A549 (cell line): ENCODE measurements around the gene P4HA3. TPM values are rescaled to one million over a fixed set of nuclear protein-coding genes. Genes with fewer than 3 reads are reported as not detected.

Source experiments
- CHD2 ChIP-seq: fragments of 150-350 bp; IDR thresholded peaks from 2 replicates; pipeline ENCODE4 v1.6.1; 2014; ENCODE audit warnings: low read length; ENCODE audit not compliant: partially characterized antibody
- EHMT2 ChIP-seq: fragments of 200-600 bp; sonication (generic); IDR thresholded peaks from 2 replicates; pipeline ENCODE4 v1.6.1; 2016; ENCODE audit warnings: antibody characterized with exemption, low read depth, mild to moderate bottlenecking, moderate library complexity
- EP300 ChIP-seq, 2 experiments: fragments of >200 bp; sonication (Bioruptor Twin); formaldehyde crosslinking; IDR thresholded peaks; 2 replicates in 1 of 2; 3 replicates in 1 of 2; pipeline ENCODE4 v1.6.1; 2016 to 2017
- FOXS1 ChIP-seq: fragments of 250-450 bp; sonication (Bioruptor Pico); IDR thresholded peaks from 2 replicates; pipeline ENCODE4 v1.5.0; 2020; ENCODE audit warnings: mild to moderate bottlenecking, moderate library complexity
- HEYL ChIP-seq: fragments of 250-450 bp; sonication (Bioruptor Pico); IDR thresholded peaks from 2 replicates; pipeline ENCODE4 v1.8.0; 2021; ENCODE audit warnings: mild to moderate bottlenecking, moderate library complexity
- HMGXB4 ChIP-seq: fragments of 250-450 bp; sonication (Bioruptor Pico); IDR thresholded peaks from 2 replicates; pipeline ENCODE4 v1.5.0; 2021; ENCODE audit warnings: mild to moderate bottlenecking, moderate library complexity, borderline replicate concordance
- HOXA7 ChIP-seq: fragments of 250-450 bp; sonication (Bioruptor Pico); IDR thresholded peaks from 2 replicates; pipeline ENCODE4 v1.5.0; 2020; ENCODE audit warnings: mild to moderate bottlenecking, moderate library complexity
- KDM1A ChIP-seq: fragments of 200-600 bp; sonication (generic); IDR thresholded peaks from 2 replicates; pipeline ENCODE4 v1.6.1; 2016; ENCODE audit warnings: low read depth, mild to moderate bottlenecking
- MAFK ChIP-seq: fragments of 450-650 bp; IDR thresholded peaks from 2 replicates; pipeline ENCODE4 v1.6.1; 2014; ENCODE audit not compliant: partially characterized antibody
- MAX ChIP-seq: IDR thresholded peaks from 2 replicates; pipeline ENCODE4 v1.6.1; 2012
- MYC ChIP-seq: IDR thresholded peaks from 2 replicates; pipeline ENCODE4 v1.6.1; 2012; ENCODE audit warnings: mild to moderate bottlenecking, inconsistent platforms, low read length, improper control_type of control experiment, borderline replicate concordance
- RAD21 ChIP-seq, 2 experiments: fragments of >200 bp in 1 of 2; sonication (Bioruptor Twin) in 1 of 2; formaldehyde crosslinking in 1 of 2; IDR thresholded peaks in 1 of 2; conservative IDR thresholded peaks in 1 of 2; 2 replicates in 1 of 2; 3 replicates in 1 of 2; pipeline ENCODE4 v1.6.1; 2012 to 2018; ENCODE audit warnings: inconsistent platforms in 1 of 2
- RCOR1 ChIP-seq: fragments of 150-350 bp; IDR thresholded peaks from 2 replicates; pipeline ENCODE4 v1.6.1; 2014; ENCODE audit warnings: antibody characterized with exemption, low read length, low read depth
- RNF2 ChIP-seq: fragments of 200-600 bp; sonication (generic); IDR thresholded peaks from 2 replicates; pipeline ENCODE4 v1.6.1; 2016; ENCODE audit warnings: low read depth, mild to moderate bottlenecking, antibody characterized with exemption, moderate library complexity, borderline replicate concordance
- TFCP2L1 ChIP-seq: fragments of 250-450 bp; sonication (Bioruptor Pico); IDR thresholded peaks from 2 replicates; pipeline ENCODE4 v1.5.0; 2021; ENCODE audit warnings: mild to moderate bottlenecking
- polyA plus RNA-seq, 4 experiments: library from polyadenylated mRNA; depleted of rRNA in 3 of 4; stranded (reverse); fragments of >200 nt; fragmentation: RNase III in 1 of 4; extraction: RNeasy Plus Mini Kit Qiagen cat#74134 plus additional on column Dnase treatment in 1 of 4; gene quantifications; 2 replicates in 3 of 4; 3 replicates in 1 of 4; pipeline ENCODE4 v1.2.3, GENCODE V29; 2011 to 2017
- TF ChIP-seq, protein P1 (sequence below): fragments of >200 bp; sonication (Bioruptor Twin); formaldehyde crosslinking; IDR thresholded peaks from 3 replicates; pipeline ENCODE4 v1.6.1; 2016
- TF ChIP-seq, protein P2 (sequence below): fragments of >200 bp; sonication (Bioruptor Twin); formaldehyde crosslinking; IDR thresholded peaks from 2 replicates; pipeline ENCODE4 v1.6.1; 2016
- TF ChIP-seq, protein P3 (sequence below): IDR thresholded peaks from 2 replicates; pipeline ENCODE4 v1.6.1; 2012
- TF ChIP-seq, protein P4 (sequence below): fragments of >200 bp; sonication (Bioruptor Twin); formaldehyde crosslinking; IDR thresholded peaks from 3 replicates; pipeline ENCODE4 v1.5.1; 2016
- TF ChIP-seq, protein P5 (sequence below): IDR thresholded peaks from 2 replicates; pipeline ENCODE4 v1.6.1; 2012; ENCODE audit warnings: low read depth, borderline replicate concordance

Gene P4HA3
- polyA plus RNA-seq, 2 of the 4 experiments (the other 2 are of a cell fraction), result 48.1 to 50.4 TPM

DNA sequence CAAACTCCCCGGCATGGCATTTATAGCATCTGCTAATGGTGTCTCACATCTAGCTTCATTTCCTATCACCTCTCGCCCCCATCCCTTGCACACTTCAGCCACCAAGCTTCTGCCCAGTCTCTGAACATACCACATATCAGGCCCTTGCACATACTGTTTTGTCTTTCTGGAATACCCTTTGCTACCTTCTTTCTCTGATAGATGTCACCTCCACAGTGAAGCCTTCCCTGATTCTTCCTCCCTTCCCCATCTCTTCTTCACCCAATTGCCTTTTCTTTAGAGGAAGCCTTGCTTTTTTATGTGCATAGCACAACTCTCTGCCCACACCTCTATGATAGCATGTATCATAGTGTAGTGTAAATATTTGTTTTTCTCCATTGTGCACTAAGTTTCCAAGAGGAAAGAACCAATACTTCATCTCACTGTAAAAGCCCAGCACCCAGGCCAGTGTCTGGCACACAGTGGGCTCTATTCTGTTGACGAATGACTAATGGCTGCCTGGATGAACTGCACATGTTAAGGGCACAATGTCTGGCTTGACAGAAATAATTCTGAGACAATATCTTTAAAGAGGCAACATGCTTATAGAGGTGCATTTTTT, 27.8 kb downstream of the P4HA3 start (continued):
- no peak for TF ChIP-seq HMGXB4 (CRISPR knock-in tag)
- TF ChIP-seq MAX, result no peak; the same call in none of the 2 replicates
- TF ChIP-seq EHMT2, result no peak
- no peak for TF ChIP-seq HOXA7 (CRISPR knock-in tag)
- TF ChIP-seq RNF2, result no peak
- TF ChIP-seq MAFK, result no peak
- no peak for TF ChIP-seq HEYL (CRISPR knock-in tag)
- TF ChIP-seq CHD2, result no peak
- no peak for TF ChIP-seq MYC
- TF ChIP-seq, protein P1, sequence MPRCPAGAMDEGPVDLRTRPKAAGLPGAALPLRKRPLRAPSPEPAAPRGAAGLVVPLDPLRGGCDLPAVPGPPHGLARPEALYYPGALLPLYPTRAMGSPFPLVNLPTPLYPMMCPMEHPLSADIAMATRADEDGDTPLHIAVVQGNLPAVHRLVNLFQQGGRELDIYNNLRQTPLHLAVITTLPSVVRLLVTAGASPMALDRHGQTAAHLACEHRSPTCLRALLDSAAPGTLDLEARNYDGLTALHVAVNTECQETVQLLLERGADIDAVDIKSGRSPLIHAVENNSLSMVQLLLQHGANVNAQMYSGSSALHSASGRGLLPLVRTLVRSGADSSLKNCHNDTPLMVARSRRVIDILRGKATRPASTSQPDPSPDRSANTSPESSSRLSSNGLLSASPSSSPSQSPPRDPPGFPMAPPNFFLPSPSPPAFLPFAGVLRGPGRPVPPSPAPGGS, result peak; percentile 48; the same call in 1 of the 3 replicates
- TF ChIP-seq, protein P2, sequence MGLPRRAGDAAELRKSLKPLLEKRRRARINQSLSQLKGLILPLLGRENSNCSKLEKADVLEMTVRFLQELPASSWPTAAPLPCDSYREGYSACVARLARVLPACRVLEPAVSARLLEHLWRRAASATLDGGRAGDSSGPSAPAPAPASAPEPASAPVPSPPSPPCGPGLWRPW, result no peak
- no peak for TF ChIP-seq RCOR1
- TF ChIP-seq KDM1A, result no peak
- no peak for TF ChIP-seq TFCP2L1 (CRISPR knock-in tag)
- TF ChIP-seq, protein P3, sequence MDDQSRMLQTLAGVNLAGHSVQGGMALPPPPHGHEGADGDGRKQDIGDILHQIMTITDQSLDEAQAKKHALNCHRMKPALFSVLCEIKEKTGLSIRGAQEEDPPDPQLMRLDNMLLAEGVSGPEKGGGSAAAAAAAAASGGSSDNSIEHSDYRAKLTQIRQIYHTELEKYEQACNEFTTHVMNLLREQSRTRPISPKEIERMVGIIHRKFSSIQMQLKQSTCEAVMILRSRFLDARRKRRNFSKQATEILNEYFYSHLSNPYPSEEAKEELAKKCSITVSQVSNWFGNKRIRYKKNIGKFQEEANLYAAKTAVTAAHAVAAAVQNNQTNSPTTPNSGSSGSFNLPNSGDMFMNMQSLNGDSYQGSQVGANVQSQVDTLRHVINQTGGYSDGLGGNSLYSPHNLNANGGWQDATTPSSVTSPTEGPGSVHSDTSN, result no peak
- TF ChIP-seq EP300 (IDR thresholded peaks at IDR 0.05), result peak; percentile 35 to 38; a peak in 2 of 5 replicates
- no peak for TF ChIP-seq FOXS1 (CRISPR knock-in tag)
- TF ChIP-seq, protein P4, sequence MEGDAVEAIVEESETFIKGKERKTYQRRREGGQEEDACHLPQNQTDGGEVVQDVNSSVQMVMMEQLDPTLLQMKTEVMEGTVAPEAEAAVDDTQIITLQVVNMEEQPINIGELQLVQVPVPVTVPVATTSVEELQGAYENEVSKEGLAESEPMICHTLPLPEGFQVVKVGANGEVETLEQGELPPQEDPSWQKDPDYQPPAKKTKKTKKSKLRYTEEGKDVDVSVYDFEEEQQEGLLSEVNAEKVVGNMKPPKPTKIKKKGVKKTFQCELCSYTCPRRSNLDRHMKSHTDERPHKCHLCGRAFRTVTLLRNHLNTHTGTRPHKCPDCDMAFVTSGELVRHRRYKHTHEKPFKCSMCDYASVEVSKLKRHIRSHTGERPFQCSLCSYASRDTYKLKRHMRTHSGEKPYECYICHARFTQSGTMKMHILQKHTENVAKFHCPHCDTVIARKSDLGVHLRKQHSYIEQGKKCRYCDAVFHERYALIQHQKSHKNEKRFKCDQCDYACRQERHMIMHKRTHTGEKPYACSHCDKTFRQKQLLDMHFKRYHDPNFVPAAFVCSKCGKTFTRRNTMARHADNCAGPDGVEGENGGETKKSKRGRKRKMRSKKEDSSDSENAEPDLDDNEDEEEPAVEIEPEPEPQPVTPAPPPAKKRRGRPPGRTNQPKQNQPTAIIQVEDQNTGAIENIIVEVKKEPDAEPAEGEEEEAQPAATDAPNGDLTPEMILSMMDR, result no peak
- peak; percentile 9 to 30; a peak in 1 of 5 replicates for TF ChIP-seq RAD21 (conservative IDR thresholded peaks at IDR 0.05 in 1 of 2, IDR thresholded peaks at IDR 0.05 in 1 of 2)
- TF ChIP-seq, protein P5, sequence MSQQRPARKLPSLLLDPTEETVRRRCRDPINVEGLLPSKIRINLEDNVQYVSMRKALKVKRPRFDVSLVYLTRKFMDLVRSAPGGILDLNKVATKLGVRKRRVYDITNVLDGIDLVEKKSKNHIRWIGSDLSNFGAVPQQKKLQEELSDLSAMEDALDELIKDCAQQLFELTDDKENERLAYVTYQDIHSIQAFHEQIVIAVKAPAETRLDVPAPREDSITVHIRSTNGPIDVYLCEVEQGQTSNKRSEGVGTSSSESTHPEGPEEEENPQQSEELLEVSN, result no peak
